K562 (cell line): ENCODE results near the gene LPIN3.

Experiments used
- CREB1 ChIP-seq, 2 experiments: sonication (generic) in 1 of 2; formaldehyde crosslinking in 1 of 2; IDR thresholded peaks; 2 replicates each; pipeline versions ENCODE4 v1.6.1 to v1.8.0; 2012 to 2022; ENCODE audit warnings: inconsistent platforms in 1 of 2, mild to moderate bottlenecking in 1 of 2, missing genetic modification reagents in 1 of 2, moderate library complexity in 1 of 2
- DPF2 ChIP-seq: fragments of 450-650 bp; IDR thresholded peaks from 2 replicates; pipeline ENCODE4 v1.6.1; 2016
- ELF1 ChIP-seq: fragments of 200-800 bp; sonication (Bioruptor generic); IDR thresholded peaks from 2 replicates; pipeline ENCODE4 v1.6.1; 2016; ENCODE audit warnings: missing genetic modification characterization, missing compliant biosample characterization
- JUND ChIP-seq, 2 experiments: IDR thresholded peaks; 2 replicates in 1 of 2; 3 replicates in 1 of 2; pipeline ENCODE4 v1.6.1; 2011; ENCODE audit warnings: borderline replicate concordance in 2 of 2, low read depth in 2 of 2, low read length in 2 of 2, improper control_type of control experiment in 1 of 2, missing biosample characterization in 1 of 2, missing genetic modification characterization in 1 of 2, missing genetic modification reagents in 1 of 2
- NFIC ChIP-seq: fragments of 450-650 bp; IDR thresholded peaks from 2 replicates; pipeline ENCODE4 v1.6.1; 2017; ENCODE audit warnings: mild to moderate bottlenecking, inconsistent platforms
- NR1H2 ChIP-seq: sonication (generic); formaldehyde crosslinking; IDR thresholded peaks from 2 replicates; pipeline ENCODE4 v1.4.0; 2020; ENCODE audit warnings: mild to moderate bottlenecking, missing genetic modification reagents
- POLR2A ChIP-seq: fragments of 450-650 bp; conservative IDR thresholded peaks from 2 replicates; pipeline ENCODE4 v1.6.1; 2016
- PURB ChIP-seq: sonication (generic); formaldehyde crosslinking; IDR thresholded peaks from 2 replicates; pipeline ENCODE4 v1.9.0; 2021; ENCODE audit warnings: low read depth, mild to moderate bottlenecking, missing genetic modification reagents
- RFX5 ChIP-seq: IDR thresholded peaks from 2 replicates; pipeline ENCODE4 v1.6.1; 2011; ENCODE audit warnings: low read depth, mild to moderate bottlenecking, improper control_type of control experiment, low read length
- TAF1 ChIP-seq: IDR thresholded peaks from 2 replicates; pipeline ENCODE4 v1.6.1; 2011; ENCODE audit warnings: mild to moderate bottlenecking, low read length, moderate library complexity; ENCODE audit not compliant: insufficient read depth, control insufficient read depth, severe bottlenecking; ENCODE audit errors: extremely low read depth
- ZNF57 ChIP-seq: fragments of 450-650 bp; formaldehyde crosslinking; IDR thresholded peaks from 2 replicates; pipeline ENCODE4 v1.4.0; 2020; ENCODE audit warnings: mild to moderate bottlenecking, moderate library complexity
- TF ChIP-seq, protein P1 (sequence below), 3 experiments: IDR thresholded peaks in 2 of 3; conservative IDR thresholded peaks in 1 of 3; 2 replicates each; pipeline ENCODE4 v1.5.1; 2011 to 2012; ENCODE audit warnings: low read length in 3 of 3, mild to moderate bottlenecking in 3 of 3, control low read depth in 2 of 3, improper control_type of control experiment in 1 of 3, inconsistent platforms in 1 of 3, low read depth in 1 of 3, mixed read lengths in 1 of 3, moderate library complexity in 1 of 3; ENCODE audit not compliant: insufficient read depth in 2 of 3

DNA sequence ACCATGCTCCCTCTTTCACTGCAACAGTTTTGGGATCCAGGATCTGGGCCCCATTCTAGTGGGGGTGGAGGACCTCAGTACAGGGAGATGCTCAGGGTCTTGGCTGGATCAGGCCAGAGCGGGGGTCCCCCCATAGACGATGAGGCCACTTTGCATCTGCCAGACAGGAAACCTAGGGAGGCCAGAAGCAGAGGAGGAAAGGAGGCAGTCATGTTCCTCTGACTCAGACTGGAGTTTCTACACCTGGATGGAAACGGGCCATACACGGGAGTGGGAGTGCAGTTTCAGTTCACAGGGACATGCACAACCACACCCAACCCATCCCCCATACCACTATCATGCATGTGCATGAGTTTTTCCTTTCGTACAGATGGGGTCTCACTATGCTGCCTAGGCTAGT, 29.6 kb downstream of the LPIN3 start:
- TF ChIP-seq CREB1 (IDR thresholded peaks at IDR 0.05) (no peak), CREB1 (CRISPR knock-in tag; IDR thresholded peaks at IDR 0.05) (no peak), JUND (IDR thresholded peaks at IDR 0.05; ENCODE audit: borderline replicate concordance, low read depth, low read length) (no peak), JUND (tag; IDR thresholded peaks at IDR 0.05; ENCODE audit: borderline replicate concordance, low read depth, low read length) (no peak), RFX5 (no peak), POLR2A (no peak), DPF2 (no peak), NR1H2 (no peak), PURB (no peak), NFIC (no peak), TAF1 (no peak), ZNF57 (CRISPR knock-in tag) (no peak), ELF1 (tag) (no peak)
- TF ChIP-seq, protein P1, sequence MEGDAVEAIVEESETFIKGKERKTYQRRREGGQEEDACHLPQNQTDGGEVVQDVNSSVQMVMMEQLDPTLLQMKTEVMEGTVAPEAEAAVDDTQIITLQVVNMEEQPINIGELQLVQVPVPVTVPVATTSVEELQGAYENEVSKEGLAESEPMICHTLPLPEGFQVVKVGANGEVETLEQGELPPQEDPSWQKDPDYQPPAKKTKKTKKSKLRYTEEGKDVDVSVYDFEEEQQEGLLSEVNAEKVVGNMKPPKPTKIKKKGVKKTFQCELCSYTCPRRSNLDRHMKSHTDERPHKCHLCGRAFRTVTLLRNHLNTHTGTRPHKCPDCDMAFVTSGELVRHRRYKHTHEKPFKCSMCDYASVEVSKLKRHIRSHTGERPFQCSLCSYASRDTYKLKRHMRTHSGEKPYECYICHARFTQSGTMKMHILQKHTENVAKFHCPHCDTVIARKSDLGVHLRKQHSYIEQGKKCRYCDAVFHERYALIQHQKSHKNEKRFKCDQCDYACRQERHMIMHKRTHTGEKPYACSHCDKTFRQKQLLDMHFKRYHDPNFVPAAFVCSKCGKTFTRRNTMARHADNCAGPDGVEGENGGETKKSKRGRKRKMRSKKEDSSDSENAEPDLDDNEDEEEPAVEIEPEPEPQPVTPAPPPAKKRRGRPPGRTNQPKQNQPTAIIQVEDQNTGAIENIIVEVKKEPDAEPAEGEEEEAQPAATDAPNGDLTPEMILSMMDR (IDR thresholded peaks at IDR 0.05 in 2 of 3, conservative IDR thresholded peaks at IDR 0.05 in 1 of 3; ENCODE audit: insufficient read depth in 2 of 3, low read depth in 1 of 3, low read length in 3 of 3): no peak
